AG04450 (cell line): ENCODE data around the gene SLC25A27. TPM values are rescaled to one million over a fixed set of nuclear protein-coding genes. Genes with fewer than 3 reads are reported as not detected.

ENCODE experiments used
- CTCF ChIA-PET: fragments of 300-600, 350-600 bp; formaldehyde crosslinking; extraction: SDS; loops from one replicate; lab custom pipeline; 2022; ENCODE audit warnings: antibody characterized with exemption, inconsistent platforms; lab: Charles Lee
- POLR2A ChIA-PET: fragments of 350-600 bp; formaldehyde crosslinking; extraction: SDS; loops from one replicate; lab custom pipeline; 2021; ENCODE audit warnings: antibody characterized with exemption, inconsistent platforms; lab: Yijun Ruan, JAX
- DNase-seq: peaks from one replicate; pipeline ENCODE4 v3.0.0-alpha.2; 2011; ENCODE audit warnings: low read depth, low spot score
- H3K27ac ChIP-seq: one replicate; pipeline ENCODE4 v1.5.1; 2012; ENCODE audit warnings: low read depth, low read length, control low read depth
- H3K27me3 ChIP-seq: one replicate; pipeline ENCODE4 v1.6.0; 2012; ENCODE audit warnings: low read length; ENCODE audit not compliant: control insufficient read depth, insufficient read depth
- H3K4me3 ChIP-seq: 2 replicates; pipeline ENCODE4 v1.5.1; 2011; ENCODE audit warnings: mild to moderate bottlenecking, low read depth, low read length, control low read depth
- H3K9me3 ChIP-seq: 2 replicates; pipeline ENCODE4 v1.5.1; 2012; ENCODE audit warnings: low read length; ENCODE audit not compliant: control insufficient read depth, insufficient read depth
- polyA plus RNA-seq: library from polyadenylated mRNA; depleted of rRNA; stranded (reverse); fragments of >200 nt; gene quantifications from 2 replicates; pipeline ENCODE4 v1.2.3, GENCODE V29; 2011
- TF ChIP-seq, protein P1 (sequence below): IDR thresholded peaks from 2 replicates; pipeline ENCODE4 v1.5.1; 2011; ENCODE audit warnings: low read depth, low read length, control low read depth, inconsistent platforms

Gene SLC25A27
- polyA plus RNA-seq, 1 experiment, result 0.25 TPM

DNA sequence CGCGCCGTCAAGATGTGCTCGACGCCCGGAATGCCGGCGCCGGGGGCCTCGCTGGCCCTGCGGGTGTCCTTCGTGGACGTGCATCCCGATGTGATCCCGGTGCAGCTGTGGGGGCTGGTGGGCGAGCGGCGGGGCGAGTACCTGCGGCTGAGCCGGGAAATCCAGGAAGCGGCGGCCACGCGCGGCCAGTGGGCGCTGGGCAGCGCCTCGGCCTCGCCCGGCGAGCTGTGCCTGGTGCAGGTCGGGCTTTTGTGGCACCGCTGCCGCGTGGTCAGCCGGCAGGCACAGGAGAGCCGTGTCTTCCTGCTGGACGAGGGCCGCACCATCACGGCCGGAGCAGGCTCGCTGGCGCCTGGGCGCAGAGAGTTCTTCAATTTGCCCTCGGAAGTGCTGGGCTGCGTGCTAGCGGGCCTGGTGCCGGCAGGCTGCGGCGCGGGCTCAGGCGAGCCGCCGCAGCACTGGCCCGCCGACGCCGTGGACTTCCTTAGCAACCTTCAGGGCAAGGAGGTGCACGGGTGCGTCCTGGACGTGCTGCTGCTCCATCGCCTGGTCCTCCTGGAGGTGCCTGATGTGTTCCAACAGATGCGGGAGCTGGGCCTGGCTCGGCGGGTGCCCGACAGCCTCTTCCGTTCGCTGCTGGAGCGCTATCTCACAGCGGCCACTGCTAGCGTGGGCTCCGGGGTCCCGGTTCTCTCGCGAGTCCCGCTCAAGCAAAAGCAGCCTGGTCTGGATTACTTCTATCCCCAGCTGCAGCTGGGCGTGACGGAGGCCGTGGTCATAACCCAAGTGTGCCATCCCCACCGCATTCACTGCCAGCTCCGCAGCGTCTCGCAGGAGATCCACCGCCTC lies 35.6 kb downstream of the SLC25A27 start:
- no peak overlapping the region for H3K27ac ChIP-seq
- H3K27me3 ChIP-seq, result no peaks in the 10 kb centered on the region
- no peak for DNase-seq
- no peak overlapping the region for H3K4me3 ChIP-seq
- POLR2A ChIA-PET, result no interaction called here
- H3K9me3 ChIP-seq, result peaks cover 18% of the 10 kb centered on the region
- TF ChIP-seq, protein P1, sequence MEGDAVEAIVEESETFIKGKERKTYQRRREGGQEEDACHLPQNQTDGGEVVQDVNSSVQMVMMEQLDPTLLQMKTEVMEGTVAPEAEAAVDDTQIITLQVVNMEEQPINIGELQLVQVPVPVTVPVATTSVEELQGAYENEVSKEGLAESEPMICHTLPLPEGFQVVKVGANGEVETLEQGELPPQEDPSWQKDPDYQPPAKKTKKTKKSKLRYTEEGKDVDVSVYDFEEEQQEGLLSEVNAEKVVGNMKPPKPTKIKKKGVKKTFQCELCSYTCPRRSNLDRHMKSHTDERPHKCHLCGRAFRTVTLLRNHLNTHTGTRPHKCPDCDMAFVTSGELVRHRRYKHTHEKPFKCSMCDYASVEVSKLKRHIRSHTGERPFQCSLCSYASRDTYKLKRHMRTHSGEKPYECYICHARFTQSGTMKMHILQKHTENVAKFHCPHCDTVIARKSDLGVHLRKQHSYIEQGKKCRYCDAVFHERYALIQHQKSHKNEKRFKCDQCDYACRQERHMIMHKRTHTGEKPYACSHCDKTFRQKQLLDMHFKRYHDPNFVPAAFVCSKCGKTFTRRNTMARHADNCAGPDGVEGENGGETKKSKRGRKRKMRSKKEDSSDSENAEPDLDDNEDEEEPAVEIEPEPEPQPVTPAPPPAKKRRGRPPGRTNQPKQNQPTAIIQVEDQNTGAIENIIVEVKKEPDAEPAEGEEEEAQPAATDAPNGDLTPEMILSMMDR, result no peak
- CTCF ChIA-PET, result no interaction called here

DNA sequence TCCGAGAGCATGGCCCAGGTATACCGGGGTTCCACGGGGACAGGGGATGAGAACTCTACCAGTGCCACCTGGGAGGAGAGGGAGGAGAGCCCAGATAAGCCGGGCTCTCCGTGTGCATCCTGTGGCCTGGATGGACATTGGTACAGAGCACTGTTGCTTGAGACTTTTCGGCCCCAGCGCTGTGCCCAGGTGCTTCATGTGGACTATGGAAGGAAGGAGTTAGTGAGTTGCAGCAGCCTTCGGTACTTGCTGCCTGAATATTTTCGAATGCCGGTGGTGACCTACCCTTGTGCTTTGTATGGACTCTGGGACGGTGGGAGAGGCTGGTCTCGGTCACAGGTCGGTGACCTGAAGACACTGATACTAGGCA lies 36.2 kb downstream of the SLC25A27 start:
- ChIA-PET POLR2A (no interaction called here), CTCF (no interaction called here)
- H3K27me3 ChIP-seq, result no peaks in the 10 kb centered on the region
- H3K4me3 ChIP-seq, result no peak overlapping the region
- DNase-seq, result no peak
- no peak overlapping the region for H3K27ac ChIP-seq
- TF ChIP-seq, protein P1, result no peak
- peaks cover 18% of the 10 kb centered on the region for H3K9me3 ChIP-seq

DNA sequence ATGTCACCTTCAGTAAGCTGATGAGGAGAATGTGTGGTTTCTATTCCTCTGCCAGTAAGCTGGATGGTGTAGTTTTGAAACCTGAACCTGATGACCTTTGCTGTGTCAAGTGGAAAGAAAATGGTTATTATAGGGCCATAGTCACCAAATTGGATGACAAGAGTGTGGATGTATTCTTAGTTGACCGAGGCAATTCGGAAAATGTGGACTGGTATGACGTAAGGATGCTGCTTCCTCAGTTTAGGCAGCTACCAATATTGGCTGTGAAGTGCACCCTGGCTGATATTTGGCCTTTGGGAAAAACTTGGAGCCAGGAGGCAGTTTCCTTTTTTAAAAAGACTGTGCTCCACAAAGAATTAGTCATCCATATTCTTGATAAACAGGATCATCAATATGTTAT lies 36.9 kb downstream of the SLC25A27 start:
- ChIA-PET POLR2A (no interaction called here), CTCF (interaction anchor here (0.5 kb wide), 1 partner anchor 20 kb away, joined by 3 read pairs; no protein-coding TSS in a partner anchor)
- TF ChIP-seq, protein P1, result no peak
- no peak overlapping the region for H3K27ac ChIP-seq
- H3K4me3 ChIP-seq, result no peak overlapping the region
- H3K27me3 ChIP-seq, result no peaks in the 10 kb centered on the region
- DNase-seq, result no peak
- H3K9me3 ChIP-seq, result peaks cover 18% of the 10 kb centered on the region

DNA sequence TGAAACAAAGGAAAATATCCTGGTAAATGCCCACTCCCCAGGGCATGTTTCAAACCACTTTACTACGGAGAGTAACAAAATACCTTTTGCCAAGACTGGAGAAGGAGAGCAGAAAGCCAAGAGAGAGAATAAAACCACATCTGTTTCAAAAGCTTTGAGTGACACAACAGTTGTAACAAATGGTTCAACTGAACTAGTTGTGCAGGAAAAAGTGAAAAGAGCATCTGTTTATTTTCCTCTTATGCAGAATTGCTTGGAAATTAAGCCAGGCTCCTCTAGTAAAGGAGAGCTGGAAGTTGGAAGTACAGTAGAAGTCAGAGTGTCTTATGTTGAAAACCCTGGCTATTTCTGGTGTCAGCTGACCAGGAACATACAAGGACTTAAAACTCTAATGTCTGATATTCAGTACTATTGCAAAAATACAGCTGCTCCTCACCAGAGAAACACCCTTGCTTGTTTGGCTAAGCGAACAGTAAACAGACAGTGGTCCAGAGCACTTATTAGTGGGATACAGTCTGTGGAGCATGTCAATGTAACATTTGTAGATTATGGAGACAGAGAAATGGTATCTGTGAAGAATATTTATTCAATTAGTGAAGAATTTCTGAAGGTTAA lies 37.5 kb downstream of the SLC25A27 start:
- POLR2A ChIA-PET, result no interaction called here
- H3K27me3 ChIP-seq, result no peaks in the 10 kb centered on the region
- no peak for DNase-seq
- no peak overlapping the region for H3K4me3 ChIP-seq
- CTCF ChIA-PET, result no interaction called here
- peaks cover 18% of the 10 kb centered on the region for H3K9me3 ChIP-seq
- H3K27ac ChIP-seq, result no peak overlapping the region
- TF ChIP-seq, protein P1, result no peak

DNA sequence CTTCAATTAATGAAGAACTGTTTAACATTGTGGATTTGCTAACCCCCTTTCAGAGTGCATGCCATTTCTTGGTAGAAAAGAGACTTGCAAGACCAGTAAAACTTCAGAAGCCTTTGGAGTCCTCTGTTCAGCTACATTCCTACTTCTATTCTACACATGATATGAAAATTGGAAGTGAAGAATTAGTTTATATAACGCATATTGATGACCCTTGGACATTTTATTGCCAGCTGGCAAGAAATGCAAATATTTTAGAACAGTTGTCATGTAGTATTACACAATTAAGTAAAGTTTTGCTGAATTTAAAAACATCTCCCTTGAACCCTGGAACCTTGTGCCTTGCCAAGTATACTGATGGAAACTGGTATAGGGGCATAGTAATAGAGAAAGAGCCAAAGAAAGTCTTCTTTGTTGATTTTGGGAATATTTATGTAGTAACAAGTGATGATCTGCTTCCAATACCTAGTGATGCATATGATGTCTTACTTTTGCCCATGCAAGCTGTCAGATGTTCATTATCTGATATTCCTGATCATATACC lies 38.2 kb downstream of the SLC25A27 start:
- no peak overlapping the region for H3K27ac ChIP-seq
- TF ChIP-seq, protein P1, result no peak
- no peak for DNase-seq
- H3K9me3 ChIP-seq, result peaks cover 18% of the 10 kb centered on the region
- CTCF ChIA-PET, result no interaction called here
- H3K4me3 ChIP-seq, result no peak overlapping the region
- POLR2A ChIA-PET, result no interaction called here
- no peaks in the 10 kb centered on the region for H3K27me3 ChIP-seq
